ENCODE results near the gene POLA1. TPM values are rescaled to one million over a fixed set of nuclear protein-coding genes. Genes with fewer than 3 reads are reported as not detected.
"Not testable (repeated sequence)": the region's sequence is repeated elsewhere in the genome, so short reads cannot be mapped to it uniquely, and the experiment has no call there.

Gene POLA1
- total RNA-seq, 1 donor from 2014 or later, result 18.7 TPM

- H3K27ac Mint-ChIP-seq, result no peak overlapping the region
- CTCF ChIA-PET, result no interaction called here
- POLR2A ChIA-PET, result no interaction called here
- no peak overlapping the region for H3K4me3 Mint-ChIP-seq
- TF ChIP-seq CTCF (IDR thresholded peaks at IDR 0.05), result no peak
- H3K27me3 Mint-ChIP-seq, result peaks cover 12% of the 10 kb centered on the region
- H3K36me3 Mint-ChIP-seq (ENCODE audit: low read depth), result no peaks in the 10 kb centered on the region
- H3K9me3 Mint-ChIP-seq, result no peaks in the 10 kb centered on the region
- intact Hi-C loops (cut with micrococcal nuclease), result no loop called here
- DNase-seq, result no peak
- ATAC-seq (ENCODE audit: low read depth), result no peak
- peaks cover 12% of the 10 kb centered on the region for H3K4me1 Mint-ChIP-seq
Observed at GRCh38 chrX:24651783-24652182, 41.9 kb upstream of the POLA1 start.

GRCh38 chrX:24655679-24656078 lies 38.0 kb upstream of the POLA1 start:
- H3K27ac Mint-ChIP-seq; H3K36me3 Mint-ChIP-seq (ENCODE audit: low read depth); H3K9me3 Mint-ChIP-seq; H3K4me1 Mint-ChIP-seq; intact Hi-C loops (cut with micrococcal nuclease); CTCF ChIA-PET; DNase-seq; H3K4me3 Mint-ChIP-seq; ATAC-seq (ENCODE audit: low read depth); H3K27me3 Mint-ChIP-seq: not testable (repeated sequence)
- POLR2A ChIA-PET, result interaction anchor here (0.7 kb wide), 1 partner anchor 75 kb away, joined by 6 read pairs; no protein-coding TSS in a partner anchor

GRCh38 chrX:24657671-24658386 lies 35.9 kb upstream of the POLA1 start:
- Mint-ChIP-seq H3K36me3 (ENCODE audit: low read depth) (no peaks in the 10 kb centered on the region), H3K27ac (no peak overlapping the region), H3K27me3 (no peaks in the 10 kb centered on the region), H3K4me3 (no peak overlapping the region), H3K4me1 (no peaks in the 10 kb centered on the region), H3K9me3 (no peaks in the 10 kb centered on the region)
- DNase-seq (no peak), ATAC-seq (ENCODE audit: low read depth) (no peak)
- TF ChIP-seq CTCF (IDR thresholded peaks at IDR 0.05), result no peak
- POLR2A ChIA-PET, result no interaction called here
- intact Hi-C loops (cut with micrococcal nuclease), result no loop called here
- CTCF ChIA-PET, result no interaction called here

- POLR2A ChIA-PET, result no interaction called here
- H3K36me3 Mint-ChIP-seq (ENCODE audit: low read depth), result no peaks in the 10 kb centered on the region
- TF ChIP-seq CTCF (IDR thresholded peaks at IDR 0.05), result no peak
- no peak overlapping the region for H3K27ac Mint-ChIP-seq
- intact Hi-C loops (cut with micrococcal nuclease), result no loop called here
- CTCF ChIA-PET, result no interaction called here
- H3K4me1 Mint-ChIP-seq, result no peaks in the 10 kb centered on the region
- no peaks in the 10 kb centered on the region for H3K27me3 Mint-ChIP-seq
- DNase-seq, result no peak
- H3K4me3 Mint-ChIP-seq, result no peak overlapping the region
- H3K9me3 Mint-ChIP-seq, result no peaks in the 10 kb centered on the region
- no peak for ATAC-seq (ENCODE audit: low read depth)
Observed at GRCh38 chrX:24658421-24658820, 35.3 kb upstream of the POLA1 start.

GRCh38 chrX:24659106-24659505 lies 34.6 kb upstream of the POLA1 start:
- H3K9me3 Mint-ChIP-seq, result no peaks in the 10 kb centered on the region
- CTCF ChIA-PET, result no interaction called here
- H3K27ac Mint-ChIP-seq, result no peak overlapping the region
- no peaks in the 10 kb centered on the region for H3K36me3 Mint-ChIP-seq (ENCODE audit: low read depth)
- ATAC-seq (ENCODE audit: low read depth), result no peak
- intact Hi-C loops (cut with micrococcal nuclease), result no loop called here
- POLR2A ChIA-PET, result no interaction called here
- no peak overlapping the region for H3K4me3 Mint-ChIP-seq
- no peaks in the 10 kb centered on the region for H3K27me3 Mint-ChIP-seq
- no peaks in the 10 kb centered on the region for H3K4me1 Mint-ChIP-seq
- no peak for TF ChIP-seq CTCF (IDR thresholded peaks at IDR 0.05)
- DNase-seq, result no peak

- intact Hi-C loops (cut with micrococcal nuclease), result no loop called here
- no peaks in the 10 kb centered on the region for H3K9me3 Mint-ChIP-seq
- H3K27me3 Mint-ChIP-seq, result no peaks in the 10 kb centered on the region
- TF ChIP-seq CTCF (IDR thresholded peaks at IDR 0.05), result no peak
- ATAC-seq (ENCODE audit: low read depth), result no peak
- POLR2A ChIA-PET, result no interaction called here
- H3K27ac Mint-ChIP-seq, result no peak overlapping the region
- CTCF ChIA-PET, result no interaction called here
- no peak for DNase-seq
- no peaks in the 10 kb centered on the region for H3K4me1 Mint-ChIP-seq
- H3K36me3 Mint-ChIP-seq (ENCODE audit: low read depth), result no peaks in the 10 kb centered on the region
- H3K4me3 Mint-ChIP-seq, result no peak overlapping the region
Observed at GRCh38 chrX:24659646-24660045, 34.1 kb upstream of the POLA1 start.
